AG04450 (cell line): ENCODE results near the gene ST14. TPM values are rescaled to one million over a fixed set of nuclear protein-coding genes. Genes with fewer than 3 reads are reported as not detected.

Experiments
- CTCF ChIA-PET: fragments of 300-600, 350-600 bp; formaldehyde crosslinking; extraction: SDS; loops from one replicate; lab custom pipeline; 2022; ENCODE audit warnings: antibody characterized with exemption, inconsistent platforms; lab: Charles Lee
- POLR2A ChIA-PET: fragments of 350-600 bp; formaldehyde crosslinking; extraction: SDS; loops from one replicate; lab custom pipeline; 2021; ENCODE audit warnings: antibody characterized with exemption, inconsistent platforms; lab: Yijun Ruan, JAX
- DNase-seq: peaks from one replicate; pipeline ENCODE4 v3.0.0-alpha.2; 2011; ENCODE audit warnings: low read depth, low spot score
- H3K27ac ChIP-seq: one replicate; pipeline ENCODE4 v1.5.1; 2012; ENCODE audit warnings: low read depth, low read length, control low read depth
- H3K27me3 ChIP-seq: one replicate; pipeline ENCODE4 v1.6.0; 2012; ENCODE audit warnings: low read length; ENCODE audit not compliant: control insufficient read depth, insufficient read depth
- H3K4me3 ChIP-seq: 2 replicates; pipeline ENCODE4 v1.5.1; 2011; ENCODE audit warnings: mild to moderate bottlenecking, low read depth, low read length, control low read depth
- H3K9me3 ChIP-seq: 2 replicates; pipeline ENCODE4 v1.5.1; 2012; ENCODE audit warnings: low read length; ENCODE audit not compliant: control insufficient read depth, insufficient read depth
- CTCF ChIP-seq: IDR thresholded peaks from 2 replicates; pipeline ENCODE4 v1.5.1; 2011; ENCODE audit warnings: low read depth, low read length, control low read depth, inconsistent platforms
- polyA plus RNA-seq: library from polyadenylated mRNA; depleted of rRNA; stranded (reverse); fragments of >200 nt; gene quantifications from 2 replicates; pipeline ENCODE4 v1.2.3, GENCODE V29; 2011

The ST14 gene
- polyA plus RNA-seq, 1 experiment, result not detected

DNA sequence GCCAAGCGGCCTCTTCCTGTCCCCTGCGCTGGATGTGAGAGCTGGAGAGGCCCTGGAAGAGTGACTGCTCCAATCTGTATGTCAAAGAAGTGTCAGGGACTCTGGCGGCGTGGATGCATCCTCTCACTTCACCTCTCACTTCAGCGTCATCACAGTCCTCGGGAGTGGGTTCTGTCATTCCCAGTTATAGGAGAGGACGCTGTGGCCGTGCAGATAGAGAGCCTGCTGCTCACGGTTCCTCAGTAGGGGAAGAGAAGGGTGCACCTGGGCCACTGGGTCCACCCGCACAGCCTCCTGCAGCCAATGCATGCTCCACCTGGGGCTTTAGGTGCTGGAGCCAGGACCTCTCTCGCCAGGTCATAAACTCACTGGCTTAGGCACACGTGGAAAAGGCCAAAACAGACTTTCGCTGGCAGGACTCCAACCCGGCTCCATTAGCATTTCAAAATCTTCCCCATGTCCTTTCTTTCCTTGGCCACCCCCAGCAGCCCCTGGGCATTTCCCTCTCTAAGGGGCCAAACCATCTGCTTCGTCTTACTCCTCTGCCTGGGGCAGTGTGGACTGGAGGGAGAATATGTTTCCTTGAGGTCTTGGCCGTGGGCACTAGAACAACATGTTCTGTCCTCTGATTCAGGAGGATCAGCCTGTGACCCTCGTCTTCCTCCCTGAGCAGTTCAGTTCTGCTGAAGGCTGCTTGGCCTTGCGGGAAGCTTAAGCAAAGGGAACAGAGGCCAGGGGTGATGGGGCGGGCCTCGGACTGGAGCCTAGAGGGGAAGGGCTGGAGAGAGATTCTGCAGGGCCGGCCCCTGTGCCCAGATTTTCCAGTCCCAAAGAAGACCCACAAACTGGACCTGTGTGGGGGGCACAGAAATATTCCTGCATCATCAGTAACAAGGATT is 57.8 kb downstream of the ST14 start:
- CTCF ChIA-PET, result interaction anchor here (1.6 kb wide), 1 partner anchor 204 kb away, joined by 4 read pairs; no protein-coding TSS in a partner anchor

DNA sequence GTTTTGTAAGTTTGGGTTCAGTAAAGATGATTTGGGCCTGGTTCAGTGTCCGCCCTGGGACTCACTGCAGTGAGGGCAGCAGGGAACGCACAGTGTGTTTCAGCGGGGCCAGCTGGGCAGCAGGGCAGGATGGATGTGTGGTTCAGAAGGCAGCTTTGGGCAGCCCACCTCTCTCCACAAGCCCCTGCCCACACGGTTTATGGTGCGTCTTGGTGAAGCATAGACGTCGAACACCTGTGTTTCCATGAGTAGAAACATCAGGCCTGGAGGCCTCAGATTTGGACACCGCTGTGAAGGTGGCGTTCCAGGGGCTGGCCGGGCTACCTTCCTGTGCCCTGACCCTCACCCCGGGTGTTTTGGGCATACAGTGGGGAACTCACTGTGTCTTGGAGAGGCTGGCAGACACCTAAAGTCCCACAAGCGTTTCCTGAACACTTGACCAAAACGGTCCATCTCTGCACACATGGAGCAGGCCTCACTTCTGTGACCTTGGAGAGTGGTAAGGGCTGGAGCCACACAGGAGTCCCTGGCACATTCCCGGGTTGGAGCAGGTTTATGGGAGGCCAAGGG is 59.0 kb downstream of the ST14 start:
- Histone ChIP-seq H3K27me3 (peaks cover 28% of the 10 kb centered on the region), H3K4me3 (no peak overlapping the region), H3K27ac (no peak overlapping the region), H3K9me3 (no peaks in the 10 kb centered on the region; the same call in 1 of the 2 replicates)
- CTCF ChIA-PET, result interaction anchor here (0.6 kb wide), 1 partner anchor 698 kb away, joined by 3 read pairs; the partner anchor contains the start of gene SNX19
- no peak for TF ChIP-seq CTCF
- DNase-seq, result no peak
- POLR2A ChIA-PET, result no interaction called here

More for the DNA sequence above, 57.8 kb downstream of the ST14 start:
- no peak for TF ChIP-seq CTCF
- Histone ChIP-seq H3K27ac (no peak overlapping the region), H3K4me3 (no peak overlapping the region), H3K27me3 (peaks cover 32% of the 10 kb centered on the region), H3K9me3 (no peaks in the 10 kb centered on the region; the same call in 1 of the 2 replicates)
- DNase-seq, result no peak
- POLR2A ChIA-PET, result no interaction called here

GRCh38 chr11:130219148-130219547 is 59.6 kb downstream of the ST14 start:
- POLR2A ChIA-PET, result no interaction called here
- Histone ChIP-seq H3K27me3 (peaks cover 28% of the 10 kb centered on the region), H3K27ac (no peak overlapping the region), H3K4me3 (no peak overlapping the region), H3K9me3 (no peaks in the 10 kb centered on the region; the same call in 1 of the 2 replicates)
- CTCF ChIA-PET, result interaction anchor here (0.6 kb wide), 1 partner anchor 697 kb away, joined by 3 read pairs; the partner anchor contains the start of gene SNX19
- no peak for TF ChIP-seq CTCF
- DNase-seq, result no peak

DNA sequence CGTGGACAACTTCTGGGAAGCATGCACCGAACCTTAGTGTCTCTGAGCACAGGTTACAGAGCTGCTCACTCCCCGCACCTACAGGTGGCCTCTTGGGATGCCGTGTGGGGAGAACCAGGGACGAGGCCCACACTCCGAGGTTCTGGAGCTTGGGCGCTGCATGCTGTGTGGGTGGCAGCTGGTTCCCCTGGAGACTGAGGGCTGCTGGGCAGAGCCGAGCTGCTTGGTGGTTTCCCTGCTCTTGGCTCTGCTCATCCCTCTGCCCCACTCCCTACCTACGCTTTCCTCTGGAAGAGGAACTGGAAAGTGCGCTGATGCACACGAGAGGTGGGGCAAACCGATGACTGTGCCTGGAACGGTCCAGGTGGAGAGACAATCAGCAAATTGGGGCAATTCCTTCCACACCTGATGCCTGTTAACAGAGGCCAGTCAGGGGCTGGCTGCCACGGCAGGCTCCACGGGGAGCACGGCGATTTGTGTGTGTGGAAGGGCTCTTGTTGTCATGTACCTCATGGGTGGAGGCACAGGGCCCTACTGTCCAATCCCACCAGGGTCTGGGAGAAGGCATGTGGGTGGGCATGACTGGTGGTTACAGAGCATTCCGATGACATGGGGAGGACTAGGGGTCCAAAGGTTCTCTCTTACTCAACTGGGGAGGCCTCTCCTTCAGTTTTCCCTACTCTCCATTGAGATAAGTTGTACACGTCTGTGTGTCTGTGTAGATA is 60.9 kb downstream of the ST14 start:
- Histone ChIP-seq H3K9me3 (no peaks in the 10 kb centered on the region; the same call in 1 of the 2 replicates), H3K4me3 (no peak overlapping the region), H3K27me3 (peaks cover 19% of the 10 kb centered on the region), H3K27ac (no peak overlapping the region)
- DNase-seq, result no peak
- CTCF ChIA-PET, result no interaction called here
- POLR2A ChIA-PET, result no interaction called here
- no peak for TF ChIP-seq CTCF
